CD4-positive, alpha-beta T cell treated with Interleukin-2 at 100 ng/mL for 4 hours (primary cell): ENCODE measurements around the gene E2F4.

Experiments used
- DNase-seq: peaks from one replicate; pipeline ENCODE4 v3.0.0-alpha.2; 2020; ENCODE audit warnings: low spot score

E2F4 gene

GRCh38 chr16:67191995-67192681 lies at the start of gene E2F4:
Gene E2F4 (plus strand): TSS chr16:67192155. CDS start chr16:67192228, 73 bp downstream.
- DNase-seq = peak; percentile 87

DNA sequence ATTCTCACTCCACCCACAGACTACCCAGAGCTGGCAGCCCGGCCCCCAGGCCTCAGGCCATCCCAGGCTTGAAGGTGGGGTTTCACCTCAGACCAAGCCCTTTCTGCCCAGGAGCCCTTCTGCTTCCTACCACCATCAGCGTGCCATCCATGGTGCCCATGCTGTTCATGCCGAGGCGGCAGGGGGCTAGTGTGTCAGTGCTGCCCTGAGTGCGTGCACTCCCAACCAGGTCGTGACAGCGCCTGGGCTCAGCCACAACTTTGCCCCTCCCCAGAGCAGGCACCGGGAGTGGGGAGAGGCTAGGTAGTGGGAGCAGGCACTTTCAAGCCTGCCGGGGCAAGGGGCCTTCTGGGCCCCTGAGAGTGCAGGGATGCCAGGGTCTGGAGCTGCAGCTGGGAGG lies 49.6 kb upstream of the E2F4 start:
- DNase-seq = no peak

GRCh38 chr16:67144943-67145342 lies 47.0 kb upstream of the E2F4 start:
- DNase-seq = no peak

DNA sequence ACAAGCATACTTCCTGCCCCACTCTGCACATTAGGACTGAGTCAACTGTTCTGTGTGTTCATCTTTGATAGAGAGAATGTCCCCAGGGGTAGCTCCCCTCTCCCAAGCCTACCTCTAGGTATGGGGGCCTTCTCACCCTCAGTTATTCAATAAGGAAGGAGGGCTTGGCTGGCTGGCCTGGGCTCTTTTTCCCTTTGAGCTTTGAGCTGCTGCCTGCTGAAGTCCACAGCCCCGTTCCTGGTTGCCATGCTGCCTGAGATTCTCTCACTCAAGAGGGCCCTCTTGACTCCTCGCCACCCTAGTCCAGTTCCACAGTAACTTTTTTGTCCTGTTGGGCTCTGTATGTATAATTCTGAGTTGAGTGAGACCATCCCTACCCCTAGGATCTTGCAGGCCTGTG lies 46.2 kb upstream of the E2F4 start:
- DNase-seq = no peak

- no peak for DNase-seq
Measured at GRCh38 chr16:67146523-67147357, 45.2 kb upstream of the E2F4 start.

DNA sequence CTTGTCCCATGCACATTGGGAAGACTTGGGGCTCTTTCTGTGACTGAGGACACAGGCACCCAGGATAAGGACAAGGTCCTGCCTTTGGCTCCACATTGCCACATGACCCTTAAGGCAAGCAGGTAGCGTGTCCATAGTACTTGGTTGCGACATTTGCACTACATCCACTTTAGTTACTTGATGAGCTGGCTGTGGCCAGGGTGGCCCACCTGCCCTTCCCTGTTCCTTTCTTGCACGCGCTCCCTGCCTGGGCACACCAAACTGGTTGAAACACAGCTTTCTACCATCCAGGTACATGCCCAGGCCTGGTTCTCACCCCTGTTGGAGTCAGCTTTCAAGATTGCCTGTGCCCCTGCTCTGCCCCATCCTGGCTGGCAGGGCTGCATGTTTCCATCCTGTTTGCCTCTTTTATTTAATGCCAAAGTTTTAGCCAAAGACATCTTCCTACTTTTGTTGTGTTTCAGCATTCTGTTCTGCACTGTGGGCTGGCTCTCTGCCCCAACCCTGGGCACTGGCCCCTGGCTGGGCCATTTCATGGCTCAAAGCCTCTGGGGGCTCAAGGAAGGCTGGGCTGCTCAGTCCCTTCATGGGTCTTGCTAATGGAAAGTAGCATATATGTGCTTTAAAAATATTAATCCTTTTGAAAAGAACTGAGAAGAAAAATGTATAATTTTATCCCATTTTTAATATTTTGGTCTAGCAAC lies 44.4 kb upstream of the E2F4 start:
- DNase-seq = no peak

GRCh38 chr16:67148221-67148620 lies 43.7 kb upstream of the E2F4 start:
- DNase-seq = no peak

DNA sequence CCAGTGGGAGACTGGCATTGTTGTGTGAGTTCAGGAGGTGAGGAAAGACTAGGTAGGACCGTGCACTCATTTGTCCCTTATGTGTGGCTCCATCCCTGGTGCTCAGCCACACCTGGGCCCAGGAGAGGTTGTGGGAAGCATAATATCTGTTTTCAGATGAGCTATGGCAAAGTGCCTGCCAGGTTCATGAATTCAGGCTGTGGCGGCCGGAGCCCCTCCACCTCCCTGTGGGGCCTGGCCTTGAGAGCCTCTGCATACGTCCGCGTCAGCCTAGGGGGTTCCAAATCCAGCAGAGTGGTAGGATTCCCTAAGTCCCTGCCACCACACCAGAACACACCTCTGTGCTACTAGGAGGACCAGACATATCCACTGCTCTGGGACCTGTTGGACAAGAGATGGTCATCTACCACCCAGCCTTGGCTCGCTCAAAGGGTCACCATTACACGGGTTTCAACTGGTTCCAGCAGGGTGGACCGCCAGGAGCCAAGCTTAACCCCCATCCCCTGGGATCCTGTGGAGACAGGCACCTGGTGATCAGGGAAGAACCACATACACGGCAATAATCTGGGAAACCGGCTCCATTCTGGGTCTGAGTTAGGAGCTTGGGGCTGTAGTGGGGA lies 43.2 kb upstream of the E2F4 start:
- no peak for DNase-seq

DNA sequence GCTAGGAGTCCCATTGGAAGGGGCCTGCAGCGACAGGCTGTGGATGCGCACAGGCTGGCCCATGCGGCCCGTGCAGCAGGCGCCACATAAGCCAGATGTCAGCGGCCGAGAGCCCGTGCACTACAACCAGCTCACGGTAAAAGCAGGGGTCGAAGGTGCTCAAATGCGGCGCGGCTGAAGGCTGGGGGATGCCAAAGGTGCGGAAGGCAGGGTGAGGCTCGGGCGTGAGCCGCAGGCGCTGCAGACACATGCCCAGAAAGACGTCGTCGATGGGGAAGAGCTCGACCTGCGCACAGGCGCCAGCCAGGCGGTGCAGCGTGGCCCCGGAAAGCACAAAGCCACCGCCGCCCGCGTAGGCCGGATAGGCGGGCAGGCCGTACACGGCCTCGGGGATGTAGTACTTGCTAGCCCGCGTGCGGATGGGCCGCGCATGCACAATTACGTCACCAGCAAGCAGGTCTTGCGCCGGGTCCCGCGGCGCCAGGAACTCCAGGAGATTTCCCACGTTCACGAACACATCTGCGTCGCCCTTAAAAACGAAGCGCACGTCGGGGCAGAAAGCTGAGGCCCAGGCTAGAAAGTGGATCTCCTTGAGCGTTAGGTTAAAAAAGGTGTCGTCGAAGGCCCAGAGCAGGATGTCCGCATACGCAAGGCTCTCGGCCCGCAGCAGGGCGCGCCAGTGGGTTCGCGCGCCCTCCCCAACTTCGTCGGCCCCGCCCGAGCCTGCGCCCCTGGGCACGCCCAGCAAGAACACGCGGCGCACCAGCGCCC lies 42.5 kb upstream of the E2F4 start:
- DNase-seq = no peak

DNA sequence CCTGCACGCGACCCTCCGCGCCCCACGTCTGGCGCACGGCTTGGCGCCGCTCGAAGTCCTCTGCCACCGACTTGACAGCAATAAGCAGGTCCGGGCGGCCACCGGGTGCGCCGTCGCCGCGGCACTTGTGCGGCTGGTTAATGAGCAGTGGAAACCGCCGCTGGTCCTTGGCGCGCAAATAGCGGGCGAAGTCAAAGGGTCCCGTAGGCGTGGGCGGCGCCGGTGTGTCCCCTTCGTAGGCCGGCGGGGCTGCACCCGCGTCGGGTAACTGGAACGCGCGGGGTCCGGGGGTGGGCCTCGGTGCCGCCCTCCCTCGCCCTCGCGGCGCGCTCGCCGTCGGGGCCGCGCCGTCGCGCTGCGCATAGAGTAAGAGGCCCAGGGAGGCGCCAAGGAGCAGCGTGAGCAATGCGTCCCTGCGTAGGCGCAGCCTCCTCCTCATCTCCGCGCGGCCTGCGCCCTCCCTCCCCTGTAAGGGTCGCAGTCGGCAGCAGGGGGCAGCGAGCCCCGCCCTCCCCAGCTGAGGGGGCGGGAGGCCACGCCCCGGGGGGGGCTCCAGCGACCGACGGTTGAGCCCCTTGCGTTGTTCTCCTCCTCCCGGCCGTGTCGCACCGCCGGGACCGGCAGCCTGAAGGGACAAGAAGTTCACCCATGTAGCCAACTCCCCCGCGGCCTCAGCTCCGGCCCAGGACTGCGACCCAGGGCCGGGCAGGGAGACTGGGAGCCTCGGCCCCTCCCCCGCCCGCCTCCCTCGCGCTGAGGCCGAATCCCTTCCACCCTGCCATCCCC lies 41.7 kb upstream of the E2F4 start:
- peak; percentile 50 for DNase-seq

DNA sequence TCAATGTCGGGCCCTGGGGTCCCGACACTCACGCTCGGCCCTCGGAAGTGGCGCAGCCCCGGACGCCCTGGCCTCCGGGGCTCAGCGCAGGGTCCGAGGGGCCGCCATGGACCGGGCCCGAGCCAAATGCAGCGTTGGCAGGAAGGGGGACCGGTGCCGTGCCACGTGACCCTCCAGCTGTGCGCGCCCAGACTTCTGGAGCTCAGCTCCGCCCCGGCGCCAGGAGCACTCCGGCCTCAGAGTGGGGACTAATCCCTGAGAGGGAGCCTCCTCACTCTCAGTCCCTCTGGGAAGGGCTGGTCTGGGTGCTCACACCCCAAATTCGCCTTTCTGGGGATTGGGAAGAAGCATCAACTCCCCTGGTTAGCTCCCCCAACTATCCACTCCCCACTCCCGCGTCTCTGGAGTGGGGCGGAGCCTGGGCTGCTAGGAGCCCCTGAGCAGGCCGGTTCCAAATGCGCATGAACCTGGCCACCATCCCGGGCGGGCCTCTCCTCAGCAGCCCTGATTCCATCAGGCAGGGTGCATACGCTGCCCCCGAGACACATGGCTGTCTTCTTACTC lies 41.0 kb upstream of the E2F4 start, which contains the start of gene B3GNT9:
Gene B3GNT9, minus strand, starts transcription at position 166 of the 564 bp plus-strand sequence. CDS start 513 bp downstream, outside the sequence.
- peak; percentile 38 for DNase-seq

- no peak for DNase-seq
Measured at GRCh38 chr16:67151431-67152097, 40.4 kb upstream of the E2F4 start.

DNA sequence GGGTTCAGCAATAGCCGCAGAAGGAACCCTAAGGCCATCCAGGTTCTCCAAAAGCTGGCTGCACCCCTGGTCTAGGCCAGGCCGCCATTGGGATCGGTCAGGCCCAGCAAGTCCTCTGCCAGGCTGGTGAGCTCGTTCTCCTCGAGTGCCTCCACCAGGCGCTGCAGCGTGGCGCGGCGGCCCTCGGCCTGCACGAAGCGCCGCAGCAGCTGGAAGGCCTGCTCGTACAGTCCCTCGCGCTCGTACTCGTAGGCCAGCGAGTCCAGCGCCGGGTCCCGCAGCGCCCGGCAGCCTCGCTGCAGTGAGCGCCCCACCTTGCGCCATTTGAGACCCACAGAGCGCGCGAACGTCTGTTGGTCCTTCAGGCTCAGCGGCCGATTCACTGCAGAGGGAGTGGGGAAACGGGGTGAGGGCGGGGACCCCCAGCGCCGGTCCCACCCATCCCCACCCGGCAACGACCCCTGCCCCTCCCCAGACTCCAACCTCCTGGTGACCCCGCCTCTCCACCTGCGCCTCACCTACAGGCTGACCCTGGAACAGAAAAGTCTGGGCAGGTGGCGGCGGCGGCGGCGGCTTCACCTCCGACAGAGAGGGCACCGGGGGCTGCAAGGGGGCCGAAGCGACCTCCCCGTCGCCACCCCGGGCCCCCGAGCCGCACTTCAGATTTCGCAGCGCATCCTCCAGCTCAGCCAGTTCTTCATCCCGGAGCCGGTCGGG lies 37.2 kb upstream of the E2F4 start:
- no peak for DNase-seq

GRCh38 chr16:67155295-67156142 lies 36.4 kb upstream of the E2F4 start:
- peak; percentile 82 for DNase-seq

- DNase-seq = no peak
Measured at GRCh38 chr16:67156143-67156844, 35.7 kb upstream of the E2F4 start.

GRCh38 chr16:67157106-67157748 lies 34.7 kb upstream of the E2F4 start:
- no peak for DNase-seq
